ENCODE data around the gene NDUFB2.

The NDUFB2 gene

DNA sequence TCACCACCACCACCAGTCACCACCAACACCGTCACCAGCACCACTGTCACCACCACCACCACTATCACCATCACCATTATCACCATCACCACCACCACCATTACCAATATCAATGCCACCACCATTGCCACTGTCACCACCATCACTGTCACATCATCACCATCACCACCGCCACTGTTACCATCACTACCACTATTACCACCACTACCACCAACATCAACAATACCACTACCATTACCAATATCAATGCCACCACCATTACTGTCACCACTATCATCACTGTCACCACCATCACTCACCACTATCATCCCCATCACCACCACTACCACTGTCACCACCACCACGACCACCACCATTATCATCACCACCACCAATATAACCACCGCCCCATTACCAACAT lies 41.8 kb upstream of the NDUFB2 start:
- H3K27me3 ChIP-seq (replicated peaks in 2 of 5; ENCODE audit: control insufficient read depth in 4 of 5, insufficient read depth in 5 of 5, low read length in 4 of 5) = no peaks in the 10 kb centered on the region
- no peak for DNase-seq
- no peak overlapping the region for H3K4me3 ChIP-seq (ENCODE audit: control insufficient read depth in 1 of 7, extremely low read depth in 1 of 7, insufficient read depth in 4 of 7, low read depth in 2 of 7, low read length in 6 of 7)
- no peaks in the 10 kb centered on the region for H3K9me3 ChIP-seq (ENCODE audit: control extremely low read depth in 1 of 5, control insufficient read depth in 4 of 5, insufficient read depth in 2 of 5, low read depth in 1 of 5, low read length in 4 of 5)
- ChIA-PET POLR2A (no interaction called here), CTCF (interaction anchor here (2.4 kb wide), 1 partner anchor 176 kb away, joined by 5 read pairs; no protein-coding TSS in a partner anchor)
- no peaks in the 10 kb centered on the region for H3K36me3 ChIP-seq (ENCODE audit: control insufficient read depth in 4 of 4, insufficient read depth in 4 of 4, low read length in 3 of 4)
- 93% methylated on average over 2 of the region's 4 CpGs for WGBS (ENCODE audit: insufficient coverage)
- H3K4me1 ChIP-seq (ENCODE audit: control extremely low read depth in 1 of 4, control insufficient read depth in 4 of 4, insufficient read depth in 4 of 4, low read length in 3 of 4) = peaks cover 2 to 17% (median 16%) of the 10 kb centered on the region in 4 experiments
- no peak overlapping the region for H3K27ac ChIP-seq (ENCODE audit: insufficient read depth in 1 of 2, low read depth in 1 of 2, low read length in 2 of 2, poor library complexity in 1 of 2, severe bottlenecking in 2 of 2)

GRCh38 chr7:140655511-140656408 lies 40.7 kb upstream of the NDUFB2 start:
- WGBS (ENCODE audit: insufficient coverage) = over 99% methylated on average over 15 of the region's 16 CpGs
- Histone ChIP-seq H3K4me1 (ENCODE audit: control extremely low read depth in 1 of 4, control insufficient read depth in 4 of 4, insufficient read depth in 4 of 4, low read length in 3 of 4) (peaks cover 2 to 17% (median 16%) of the 10 kb centered on the region in 4 experiments), H3K27ac (ENCODE audit: insufficient read depth in 1 of 2, low read depth in 1 of 2, low read length in 2 of 2, poor library complexity in 1 of 2, severe bottlenecking in 2 of 2) (peak overlapping the region in 1 of 2 experiments; percentile 65), H3K4me3 (ENCODE audit: control insufficient read depth in 1 of 7, extremely low read depth in 1 of 7, insufficient read depth in 4 of 7, low read depth in 2 of 7, low read length in 6 of 7) (peak overlapping the region in 3 of 7 experiments; percentile 17 to 63 (median 44)), H3K27me3 (replicated peaks in 2 of 5; ENCODE audit: control insufficient read depth in 4 of 5, insufficient read depth in 5 of 5, low read length in 4 of 5) (no peaks in the 10 kb centered on the region), H3K36me3 (ENCODE audit: control insufficient read depth in 4 of 4, insufficient read depth in 4 of 4, low read length in 3 of 4) (no peaks in the 10 kb centered on the region), H3K9me3 (ENCODE audit: control extremely low read depth in 1 of 5, control insufficient read depth in 4 of 5, insufficient read depth in 2 of 5, low read depth in 1 of 5, low read length in 4 of 5) (no peaks in the 10 kb centered on the region)
- CTCF ChIA-PET = interaction anchor here (1.1 to 2.4 kb wide), 7 partner anchors 10 to 181 kb away, joined by 3 to 7 read pairs (median 3); partner anchors contain the start of gene ADCK2
- POLR2A ChIA-PET = interaction anchor here (0.6 kb wide), 1 partner anchor 237 kb away, joined by 3 read pairs; no protein-coding TSS in a partner anchor
- no peak for DNase-seq

DNA sequence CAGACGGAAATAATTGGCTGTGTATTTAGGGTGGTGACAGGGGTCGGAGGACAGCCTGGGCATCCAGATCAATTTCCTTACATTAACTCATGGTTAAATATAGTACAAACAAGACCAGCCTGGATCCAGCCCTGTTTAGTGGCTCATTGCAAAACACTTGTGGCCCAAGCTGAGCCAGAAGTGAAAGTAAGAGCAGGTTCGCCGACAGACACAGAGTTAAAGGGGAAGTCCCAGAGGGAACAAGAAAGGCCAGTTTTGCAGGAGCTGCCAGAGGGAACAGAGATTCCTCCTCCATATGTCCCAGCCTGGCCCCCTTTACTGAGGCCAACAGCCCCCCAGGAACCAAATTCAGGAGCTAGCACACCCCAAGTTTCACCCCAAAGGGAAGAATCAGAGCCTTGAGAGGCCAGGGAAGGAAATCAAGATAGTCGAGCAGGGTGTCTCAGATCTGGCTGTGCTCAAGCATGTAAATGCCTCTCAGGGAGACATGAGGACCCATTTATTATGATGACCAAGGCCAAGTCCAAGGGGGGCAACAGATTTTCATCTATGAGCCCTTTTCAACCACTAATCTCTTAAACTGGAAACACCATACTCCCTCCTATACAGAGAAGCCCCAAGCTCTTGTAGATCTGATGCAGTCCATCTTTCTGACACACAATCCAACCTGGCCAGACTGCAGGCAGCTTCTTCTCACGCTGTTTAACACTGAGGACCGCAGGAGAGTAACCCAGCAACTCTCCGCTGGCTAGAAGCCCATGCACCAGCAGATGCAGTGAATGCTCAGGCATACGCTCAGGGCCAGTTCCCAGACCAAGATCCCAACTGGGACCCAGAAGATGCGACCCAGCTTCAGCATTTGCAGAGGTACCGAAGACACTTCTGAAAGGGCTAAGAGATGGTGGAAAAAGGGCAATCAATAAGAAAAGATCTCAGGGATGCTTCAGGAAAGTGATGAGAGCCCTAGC lies 39.7 kb upstream of the NDUFB2 start:
- H3K27me3 ChIP-seq (replicated peaks in 2 of 5; ENCODE audit: control insufficient read depth in 4 of 5, insufficient read depth in 5 of 5, low read length in 4 of 5) = no peaks in the 10 kb centered on the region
- peak overlapping the region; percentile 13 to 65 for H3K27ac ChIP-seq (ENCODE audit: insufficient read depth in 1 of 2, low read depth in 1 of 2, low read length in 2 of 2, poor library complexity in 1 of 2, severe bottlenecking in 2 of 2)
- CTCF ChIA-PET = interaction anchor here (1.1 to 2.4 kb wide), 8 partner anchors 10 to 182 kb away, joined by 3 to 7 read pairs (median 3); partner anchors contain the start of gene ADCK2
- H3K4me1 ChIP-seq (ENCODE audit: control extremely low read depth in 1 of 4, control insufficient read depth in 4 of 4, insufficient read depth in 4 of 4, low read length in 3 of 4) = peaks cover 2 to 17% (median 16%) of the 10 kb centered on the region in 4 experiments
- POLR2A ChIA-PET = interaction anchor here (0.6 kb wide), 1 partner anchor 238 kb away, joined by 3 read pairs; no protein-coding TSS in a partner anchor
- no peaks in the 10 kb centered on the region for H3K36me3 ChIP-seq (ENCODE audit: control insufficient read depth in 4 of 4, insufficient read depth in 4 of 4, low read length in 3 of 4)
- DNase-seq = peak; percentile 64 to 83 (median 82)
- no peaks in the 10 kb centered on the region for H3K9me3 ChIP-seq (ENCODE audit: control extremely low read depth in 1 of 5, control insufficient read depth in 4 of 5, insufficient read depth in 2 of 5, low read depth in 1 of 5, low read length in 4 of 5)
- H3K4me3 ChIP-seq (ENCODE audit: control insufficient read depth in 1 of 7, extremely low read depth in 1 of 7, insufficient read depth in 4 of 7, low read depth in 2 of 7, low read length in 6 of 7) = peak overlapping the region in 5 of 7 experiments; percentile 17 to 63 (median 44)
- WGBS (ENCODE audit: insufficient coverage) = 86% methylated on average over 7 of the region's 11 CpGs

GRCh38 chr7:140657891-140658290 lies 38.6 kb upstream of the NDUFB2 start:
- no peaks in the 10 kb centered on the region for H3K9me3 ChIP-seq (ENCODE audit: control extremely low read depth in 1 of 5, control insufficient read depth in 4 of 5, insufficient read depth in 2 of 5, low read depth in 1 of 5, low read length in 4 of 5)
- ChIA-PET POLR2A (no interaction called here), CTCF (interaction anchor here (1.1 to 1.9 kb wide), 2 partner anchors 9 to 12 kb away, joined by 3 to 7 read pairs; no protein-coding TSS in a partner anchor)
- no peak for DNase-seq
- H3K36me3 ChIP-seq (ENCODE audit: control insufficient read depth in 4 of 4, insufficient read depth in 4 of 4, low read length in 3 of 4) = no peaks in the 10 kb centered on the region
- no peak overlapping the region for H3K4me3 ChIP-seq (ENCODE audit: control insufficient read depth in 1 of 7, extremely low read depth in 1 of 7, insufficient read depth in 4 of 7, low read depth in 2 of 7, low read length in 6 of 7)
- no peaks in the 10 kb centered on the region for H3K27me3 ChIP-seq (replicated peaks in 2 of 5; ENCODE audit: control insufficient read depth in 4 of 5, insufficient read depth in 5 of 5, low read length in 4 of 5)
- peaks cover 2 to 17% (median 16%) of the 10 kb centered on the region in 4 experiments for H3K4me1 ChIP-seq (ENCODE audit: control extremely low read depth in 1 of 4, control insufficient read depth in 4 of 4, insufficient read depth in 4 of 4, low read length in 3 of 4)
- no peak overlapping the region for H3K27ac ChIP-seq (ENCODE audit: insufficient read depth in 1 of 2, low read depth in 1 of 2, low read length in 2 of 2, poor library complexity in 1 of 2, severe bottlenecking in 2 of 2)
- 86% methylated on average over 9 of the region's 9 CpGs for WGBS (ENCODE audit: insufficient coverage)

- no peak overlapping the region for H3K4me3 ChIP-seq (ENCODE audit: control insufficient read depth in 1 of 7, extremely low read depth in 1 of 7, insufficient read depth in 4 of 7, low read depth in 2 of 7, low read length in 6 of 7)
- POLR2A ChIA-PET = interaction anchor here (0.6 kb wide), 1 partner anchor 79 kb away, joined by 3 read pairs; no protein-coding TSS in a partner anchor
- no peak overlapping the region for H3K27ac ChIP-seq (ENCODE audit: insufficient read depth in 1 of 2, low read depth in 1 of 2, low read length in 2 of 2, poor library complexity in 1 of 2, severe bottlenecking in 2 of 2)
- H3K9me3 ChIP-seq (ENCODE audit: control extremely low read depth in 1 of 5, control insufficient read depth in 4 of 5, insufficient read depth in 2 of 5, low read depth in 1 of 5, low read length in 4 of 5) = no peaks in the 10 kb centered on the region
- H3K36me3 ChIP-seq (ENCODE audit: control insufficient read depth in 4 of 4, insufficient read depth in 4 of 4, low read length in 3 of 4) = no peaks in the 10 kb centered on the region
- DNase-seq = no peak
- H3K27me3 ChIP-seq (replicated peaks in 2 of 5; ENCODE audit: control insufficient read depth in 4 of 5, insufficient read depth in 5 of 5, low read length in 4 of 5) = no peaks in the 10 kb centered on the region
- H3K4me1 ChIP-seq (ENCODE audit: control extremely low read depth in 1 of 4, control insufficient read depth in 4 of 4, insufficient read depth in 4 of 4, low read length in 3 of 4) = peaks cover 2 to 17% (median 14%) of the 10 kb centered on the region in 4 experiments
- CTCF ChIA-PET = interaction anchor here (1.1 to 2.6 kb wide), 4 partner anchors 10 to 354 kb away, joined by 3 to 8 read pairs (median 3); no protein-coding TSS in a partner anchor
- 85% methylated on average over 8 of the region's 8 CpGs for WGBS (ENCODE audit: insufficient coverage)
Observed at GRCh38 chr7:140659856-140660255, 36.7 kb upstream of the NDUFB2 start.

GRCh38 chr7:140661124-140661523 lies 35.4 kb upstream of the NDUFB2 start:
- WGBS (ENCODE audit: insufficient coverage) = 60% methylated on average over 1 of the region's 2 CpGs
- CTCF ChIA-PET = interaction anchor here (1.1 to 2.6 kb wide), 5 partner anchors 9 to 353 kb away, joined by 3 to 8 read pairs (median 3); no protein-coding TSS in a partner anchor
- no peaks in the 10 kb centered on the region for H3K36me3 ChIP-seq (ENCODE audit: control insufficient read depth in 4 of 4, insufficient read depth in 4 of 4, low read length in 3 of 4)

More at GRCh38 chr7:140661124-140661523, 35.4 kb upstream of the NDUFB2 start:
- POLR2A ChIA-PET = interaction anchor here (0.6 kb wide), 2 partner anchors 155 to 217 kb away, joined by 3 read pairs; no protein-coding TSS in a partner anchor
- DNase-seq = peak in 2 of 3 donors; percentile 45 to 48
- Histone ChIP-seq H3K27me3 (replicated peaks in 2 of 5; ENCODE audit: control insufficient read depth in 4 of 5, insufficient read depth in 5 of 5, low read length in 4 of 5) (no peaks in the 10 kb centered on the region), H3K27ac (ENCODE audit: insufficient read depth in 1 of 2, low read depth in 1 of 2, low read length in 2 of 2, poor library complexity in 1 of 2, severe bottlenecking in 2 of 2) (no peak overlapping the region), H3K4me1 (ENCODE audit: control extremely low read depth in 1 of 4, control insufficient read depth in 4 of 4, insufficient read depth in 4 of 4, low read length in 3 of 4) (peaks cover 0 to 12% (median 9%) of the 10 kb centered on the region in 4 experiments), H3K9me3 (ENCODE audit: control extremely low read depth in 1 of 5, control insufficient read depth in 4 of 5, insufficient read depth in 2 of 5, low read depth in 1 of 5, low read length in 4 of 5) (no peaks in the 10 kb centered on the region), H3K4me3 (ENCODE audit: control insufficient read depth in 1 of 7, extremely low read depth in 1 of 7, insufficient read depth in 4 of 7, low read depth in 2 of 7, low read length in 6 of 7) (no peak overlapping the region)
